WI38 (cell line): ENCODE measurements around the gene PLA2G2A.

ENCODE experiments used
- H3K4me3 ChIP-seq: 2 replicates; pipeline ENCODE4 v1.5.1; 2011; ENCODE audit warnings: low read depth, mild to moderate bottlenecking, control low read depth, low read length
- TF ChIP-seq, protein P1 (sequence below): IDR thresholded peaks from 2 replicates; pipeline ENCODE4 v1.5.1; 2012; ENCODE audit warnings: low read depth, mild to moderate bottlenecking, control low read depth, low read length

Gene PLA2G2A

DNA sequence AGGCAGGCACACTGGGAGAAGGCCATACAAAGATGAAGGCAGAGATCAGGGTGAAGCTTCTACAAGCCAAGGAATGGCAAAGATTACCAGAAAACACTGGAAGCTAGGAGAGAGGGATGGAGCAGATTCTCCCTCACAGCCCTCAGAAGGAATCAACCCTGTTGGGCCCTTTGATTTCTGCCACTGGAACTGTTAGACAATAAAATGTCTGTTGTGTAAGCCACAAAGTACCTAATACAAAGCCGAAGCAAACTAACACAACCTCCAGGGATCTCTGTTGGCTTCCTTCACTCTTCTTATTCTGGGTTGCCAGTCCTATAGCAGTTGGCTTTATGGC lies 1.7 kb upstream of the PLA2G2A start:
- TF ChIP-seq, protein P1, sequence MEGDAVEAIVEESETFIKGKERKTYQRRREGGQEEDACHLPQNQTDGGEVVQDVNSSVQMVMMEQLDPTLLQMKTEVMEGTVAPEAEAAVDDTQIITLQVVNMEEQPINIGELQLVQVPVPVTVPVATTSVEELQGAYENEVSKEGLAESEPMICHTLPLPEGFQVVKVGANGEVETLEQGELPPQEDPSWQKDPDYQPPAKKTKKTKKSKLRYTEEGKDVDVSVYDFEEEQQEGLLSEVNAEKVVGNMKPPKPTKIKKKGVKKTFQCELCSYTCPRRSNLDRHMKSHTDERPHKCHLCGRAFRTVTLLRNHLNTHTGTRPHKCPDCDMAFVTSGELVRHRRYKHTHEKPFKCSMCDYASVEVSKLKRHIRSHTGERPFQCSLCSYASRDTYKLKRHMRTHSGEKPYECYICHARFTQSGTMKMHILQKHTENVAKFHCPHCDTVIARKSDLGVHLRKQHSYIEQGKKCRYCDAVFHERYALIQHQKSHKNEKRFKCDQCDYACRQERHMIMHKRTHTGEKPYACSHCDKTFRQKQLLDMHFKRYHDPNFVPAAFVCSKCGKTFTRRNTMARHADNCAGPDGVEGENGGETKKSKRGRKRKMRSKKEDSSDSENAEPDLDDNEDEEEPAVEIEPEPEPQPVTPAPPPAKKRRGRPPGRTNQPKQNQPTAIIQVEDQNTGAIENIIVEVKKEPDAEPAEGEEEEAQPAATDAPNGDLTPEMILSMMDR: no peak
- no peak overlapping the region for H3K4me3 ChIP-seq

DNA sequence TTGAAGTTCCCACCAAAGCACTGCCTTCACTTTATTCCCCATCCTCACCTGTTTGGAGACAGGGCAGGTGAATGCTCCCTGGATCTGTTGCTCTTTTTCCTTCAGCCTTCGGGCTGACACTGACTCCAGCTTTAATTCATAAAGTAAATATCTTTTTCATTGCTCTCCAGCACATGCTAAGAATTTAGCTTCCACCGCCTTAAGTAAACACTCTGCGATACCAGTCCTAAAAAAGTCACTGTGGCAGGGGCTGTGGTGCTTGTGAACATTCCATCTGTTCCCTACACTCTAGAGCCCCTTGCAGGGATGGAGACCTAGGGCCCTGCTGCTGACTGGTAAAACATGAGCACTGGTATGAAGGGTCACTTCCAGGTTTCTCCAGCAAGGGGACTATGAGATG lies 896 bp upstream of the PLA2G2A start:
- TF ChIP-seq, protein P1: no peak
- no peak overlapping the region for H3K4me3 ChIP-seq

DNA sequence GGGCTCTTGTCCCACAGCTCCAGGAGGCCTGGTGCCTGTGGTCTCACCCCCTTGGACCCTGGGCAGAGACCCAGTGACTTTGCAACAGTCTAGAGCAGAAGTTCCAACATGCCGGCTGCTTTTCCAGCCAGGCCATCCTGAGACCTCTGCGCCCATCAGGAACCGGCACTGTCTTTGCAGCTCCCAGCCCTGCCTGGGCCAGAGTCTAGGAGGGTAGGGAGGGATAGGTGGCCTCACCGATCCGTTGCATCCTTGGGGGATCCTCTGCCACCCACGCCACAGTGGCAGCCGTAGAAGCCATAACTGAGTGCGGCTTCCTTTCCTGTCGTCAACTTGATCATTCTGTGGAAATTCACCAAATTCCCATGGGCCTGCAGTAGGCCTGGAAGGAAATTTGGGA lies 1.3 kb downstream of the PLA2G2A start:
- TF ChIP-seq, protein P1: no peak
- no peak overlapping the region for H3K4me3 ChIP-seq

DNA sequence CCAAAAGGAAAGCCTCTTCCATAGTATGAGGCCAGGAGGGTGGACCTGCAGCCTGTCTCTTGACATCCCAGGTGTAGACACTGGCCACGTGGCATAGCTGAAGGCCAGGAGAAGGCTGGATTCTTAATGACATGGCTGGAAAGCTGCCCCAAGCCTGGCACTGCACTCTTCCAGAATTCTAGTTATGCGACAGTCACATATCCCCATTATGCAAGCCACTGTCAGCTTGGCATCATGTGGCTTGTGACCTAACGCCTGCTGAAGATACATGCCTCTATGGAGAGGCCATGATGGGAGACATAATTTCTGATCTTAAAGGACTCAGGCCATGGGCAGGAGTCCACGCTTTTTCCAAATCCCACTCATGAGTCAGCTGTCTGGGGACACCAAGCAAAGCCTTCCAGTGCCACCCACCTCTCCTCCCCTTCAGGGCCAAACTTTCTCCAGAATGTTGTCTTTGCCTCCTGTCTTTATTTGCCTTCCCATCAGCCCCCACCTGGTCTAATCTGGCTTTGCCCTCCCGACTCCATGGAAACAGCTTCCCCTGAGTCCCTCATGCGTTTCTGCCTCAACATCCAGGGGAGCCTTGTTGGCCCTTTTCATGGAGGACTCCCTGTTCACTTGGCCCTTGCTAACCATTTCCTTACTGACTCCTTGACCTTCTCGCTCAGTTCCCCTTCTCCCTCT lies 3.0 kb downstream of the PLA2G2A start:
- TF ChIP-seq, protein P1: no peak
- H3K4me3 ChIP-seq: no peak overlapping the region

DNA sequence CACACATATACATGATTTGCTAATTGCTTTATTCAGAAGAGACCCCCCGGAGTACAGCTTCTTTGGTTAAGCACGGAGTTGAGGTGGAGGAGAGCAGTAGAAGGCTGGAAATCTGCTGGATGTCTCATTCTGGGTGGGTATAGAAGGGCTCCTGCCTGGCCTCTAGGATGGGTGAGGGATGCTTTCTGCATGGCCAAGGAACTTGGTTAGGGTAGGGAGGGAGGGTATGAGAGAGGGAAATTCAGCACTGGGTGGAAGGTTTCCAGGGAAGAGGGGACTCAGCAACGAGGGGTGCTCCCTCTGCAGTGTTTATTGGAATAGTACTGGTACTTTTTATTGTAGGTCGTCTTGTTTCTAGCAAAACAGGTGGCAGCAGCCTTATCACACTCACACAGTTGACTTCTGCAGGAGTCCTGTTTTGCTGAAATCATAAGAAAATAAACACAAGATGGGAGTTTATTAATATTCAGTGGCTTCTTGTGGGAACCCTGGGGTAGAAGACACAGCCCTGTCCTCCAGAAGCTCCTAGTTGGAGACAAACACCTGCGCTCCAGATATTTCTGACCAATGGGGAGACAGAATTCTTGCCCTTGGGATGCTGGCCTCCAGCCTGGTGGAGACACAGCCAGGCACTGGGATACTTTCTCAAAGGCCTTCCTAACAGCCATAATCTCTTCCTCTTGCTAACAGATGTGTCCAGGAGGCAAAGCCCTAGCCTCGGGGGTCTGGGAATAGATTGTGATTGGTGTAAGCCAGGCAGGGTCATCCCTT lies 3.8 kb downstream of the PLA2G2A start:
- no peak overlapping the region for H3K4me3 ChIP-seq
- TF ChIP-seq, protein P1: no peak

DNA sequence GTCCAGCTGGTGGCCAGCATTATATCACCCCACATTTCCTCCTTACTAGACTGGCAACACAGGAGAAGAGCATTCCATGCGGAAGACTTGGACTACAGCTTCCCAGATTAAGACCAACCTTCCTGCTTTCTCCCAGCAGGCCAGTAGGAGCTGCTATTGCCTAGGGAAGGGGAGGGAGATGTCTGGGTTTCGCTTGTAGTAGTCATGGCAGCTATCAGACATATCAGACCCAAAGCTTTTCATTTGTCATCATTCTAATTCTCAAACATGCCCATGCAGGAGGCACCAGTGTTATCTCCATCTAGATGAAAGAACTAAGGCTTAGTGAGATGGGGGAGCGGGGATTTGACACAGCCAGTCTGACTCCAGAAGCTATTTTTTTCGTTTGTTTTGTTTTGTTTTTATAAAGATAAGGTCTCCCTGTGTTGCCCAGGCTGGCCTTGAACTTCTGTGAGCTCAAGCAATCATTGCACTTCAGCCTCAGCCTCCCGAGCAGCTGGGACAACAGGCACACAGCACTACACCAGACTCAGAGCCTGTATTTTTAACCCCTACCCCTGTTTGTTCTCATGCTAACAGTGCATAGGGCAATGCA lies 4.5 kb downstream of the PLA2G2A start:
- H3K4me3 ChIP-seq: no peak overlapping the region

More for the DNA sequence above, 4.5 kb downstream of the PLA2G2A start:
- TF ChIP-seq, protein P1: peak; percentile 82
